DOHH2 (cell line): ENCODE data around the gene CLCNKA.
A peak's percentile ranks its signal among the peaks of the same experiment; 100 is the strongest.

Experiments
- H3F3A ChIP-seq: fragments of 200-600 bp; sonication (generic), shearing (Covaris generic); 2 replicates; pipeline ENCODE4 v1.6.0; 2016; ENCODE audit warnings: antibody characterized with exemption, mild to moderate bottlenecking; ENCODE audit not compliant: control insufficient read depth, insufficient read depth
- H3K27ac ChIP-seq: fragments of 200-600 bp; sonication (generic); 2 replicates; pipeline ENCODE4 v1.5.1; 2014; ENCODE audit warnings: low read depth, mild to moderate bottlenecking, low read length, moderate library complexity
- H3K27me3 ChIP-seq: fragments of 200-600 bp; sonication (generic); 2 replicates; pipeline ENCODE4 v1.6.1; 2014; ENCODE audit warnings: mild to moderate bottlenecking, low read length, mixed read lengths; ENCODE audit not compliant: control insufficient read depth
- H3K36me3 ChIP-seq: fragments of 200-600 bp; sonication (generic); 2 replicates; pipeline ENCODE4 v1.6.1; 2014; ENCODE audit warnings: mild to moderate bottlenecking, low read length, moderate library complexity, mixed read lengths; ENCODE audit not compliant: control insufficient read depth
- H3K4me1 ChIP-seq: fragments of 200-600 bp; sonication (generic); 2 replicates; pipeline ENCODE4 v1.6.1; 2014; ENCODE audit warnings: mild to moderate bottlenecking, low read length, mixed read lengths; ENCODE audit not compliant: control insufficient read depth
- H3K4me2 ChIP-seq: fragments of 200-600 bp; sonication (generic); 2 replicates; pipeline ENCODE4 v1.6.0; 2014; ENCODE audit warnings: mild to moderate bottlenecking, low read length, moderate library complexity
- H3K4me3 ChIP-seq: fragments of 200-600 bp; sonication (generic); 2 replicates; pipeline ENCODE4 v1.5.1; 2014; ENCODE audit warnings: mild to moderate bottlenecking, low read length, mixed read lengths
- H3K79me2 ChIP-seq: fragments of 200-600 bp; sonication (generic); 2 replicates; pipeline ENCODE4 v1.6.1; 2014; ENCODE audit warnings: mild to moderate bottlenecking, low read length, mixed read lengths; ENCODE audit not compliant: control insufficient read depth
- H3K9me2 ChIP-seq: fragments of 200-600 bp; sonication (generic); replicated peaks from 2 replicates; pipeline ENCODE4 v1.6.1; 2014; ENCODE audit warnings: mild to moderate bottlenecking, low read length, mixed read lengths; ENCODE audit not compliant: control insufficient read depth
- H3K9me3 ChIP-seq: fragments of 200-600 bp; sonication (generic); 2 replicates; pipeline ENCODE4 v1.6.1; 2014; ENCODE audit warnings: antibody characterized with exemption, low read length, mixed read lengths; ENCODE audit not compliant: control insufficient read depth, insufficient read depth
- H4K20me1 ChIP-seq: fragments of 200-600 bp; sonication (generic); 2 replicates; pipeline ENCODE4 v1.6.0; 2014; ENCODE audit warnings: low read depth, mild to moderate bottlenecking, antibody characterized with exemption, low read length, moderate library complexity; ENCODE audit not compliant: control insufficient read depth, insufficient read depth
- EZH2phosphoT487 ChIP-seq: fragments of 200-600 bp; sonication (generic); IDR thresholded peaks from 2 replicates; pipeline ENCODE4 v1.6.1; 2017; ENCODE audit warnings: borderline replicate concordance, mild to moderate bottlenecking, antibody characterized with exemption, low read length, moderate library complexity, mixed read lengths
- TF ChIP-seq, protein P1 (sequence below): fragments of 200-600 bp; sonication (generic); IDR thresholded peaks from one replicate; pipeline ENCODE4 v1.5.1; 2014; ENCODE audit warnings: antibody characterized with exemption, mild to moderate bottlenecking, low read depth, low read length; ENCODE audit not compliant: poor library complexity, severe bottlenecking

Gene CLCNKA

DNA sequence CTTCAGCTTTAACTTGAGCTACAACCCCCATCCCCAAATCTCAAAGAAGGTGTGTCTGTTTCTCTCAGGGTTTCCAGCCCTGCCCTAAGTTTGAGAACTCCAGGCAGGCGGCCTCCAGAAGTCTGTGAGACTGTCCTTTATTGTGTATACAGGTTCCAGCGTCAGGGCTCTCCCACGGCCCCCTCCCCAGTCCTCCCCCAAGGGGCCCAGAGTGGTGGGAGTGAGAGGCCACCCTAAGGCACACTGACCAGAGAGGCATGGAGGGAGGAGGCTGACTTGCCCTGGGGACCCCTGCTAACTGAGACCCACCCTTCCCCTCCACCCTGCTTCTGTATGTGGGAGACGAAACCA, 8.0 kb upstream of the CLCNKA start:
- H3K9me3 ChIP-seq = no peaks in the 10 kb centered on the region
- no peak overlapping the region for H3K4me3 ChIP-seq
- H3K36me3 ChIP-seq = no peaks in the 10 kb centered on the region
- peaks cover 20% of the 10 kb centered on the region for H3K27me3 ChIP-seq
- no peak overlapping the region for H3K27ac ChIP-seq
- H3K4me2 ChIP-seq = no peak overlapping the region
- TF ChIP-seq, protein P1, sequence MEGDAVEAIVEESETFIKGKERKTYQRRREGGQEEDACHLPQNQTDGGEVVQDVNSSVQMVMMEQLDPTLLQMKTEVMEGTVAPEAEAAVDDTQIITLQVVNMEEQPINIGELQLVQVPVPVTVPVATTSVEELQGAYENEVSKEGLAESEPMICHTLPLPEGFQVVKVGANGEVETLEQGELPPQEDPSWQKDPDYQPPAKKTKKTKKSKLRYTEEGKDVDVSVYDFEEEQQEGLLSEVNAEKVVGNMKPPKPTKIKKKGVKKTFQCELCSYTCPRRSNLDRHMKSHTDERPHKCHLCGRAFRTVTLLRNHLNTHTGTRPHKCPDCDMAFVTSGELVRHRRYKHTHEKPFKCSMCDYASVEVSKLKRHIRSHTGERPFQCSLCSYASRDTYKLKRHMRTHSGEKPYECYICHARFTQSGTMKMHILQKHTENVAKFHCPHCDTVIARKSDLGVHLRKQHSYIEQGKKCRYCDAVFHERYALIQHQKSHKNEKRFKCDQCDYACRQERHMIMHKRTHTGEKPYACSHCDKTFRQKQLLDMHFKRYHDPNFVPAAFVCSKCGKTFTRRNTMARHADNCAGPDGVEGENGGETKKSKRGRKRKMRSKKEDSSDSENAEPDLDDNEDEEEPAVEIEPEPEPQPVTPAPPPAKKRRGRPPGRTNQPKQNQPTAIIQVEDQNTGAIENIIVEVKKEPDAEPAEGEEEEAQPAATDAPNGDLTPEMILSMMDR = no peak
- no peak for TF ChIP-seq EZH2phosphoT487
- H3F3A ChIP-seq = no peaks in the 10 kb centered on the region
- H4K20me1 ChIP-seq = no peaks in the 10 kb centered on the region
- H3K9me2 ChIP-seq = no peaks in the 10 kb centered on the region
- H3K4me1 ChIP-seq = peaks cover 32% of the 10 kb centered on the region
- H3K79me2 ChIP-seq = no peaks in the 10 kb centered on the region

DNA sequence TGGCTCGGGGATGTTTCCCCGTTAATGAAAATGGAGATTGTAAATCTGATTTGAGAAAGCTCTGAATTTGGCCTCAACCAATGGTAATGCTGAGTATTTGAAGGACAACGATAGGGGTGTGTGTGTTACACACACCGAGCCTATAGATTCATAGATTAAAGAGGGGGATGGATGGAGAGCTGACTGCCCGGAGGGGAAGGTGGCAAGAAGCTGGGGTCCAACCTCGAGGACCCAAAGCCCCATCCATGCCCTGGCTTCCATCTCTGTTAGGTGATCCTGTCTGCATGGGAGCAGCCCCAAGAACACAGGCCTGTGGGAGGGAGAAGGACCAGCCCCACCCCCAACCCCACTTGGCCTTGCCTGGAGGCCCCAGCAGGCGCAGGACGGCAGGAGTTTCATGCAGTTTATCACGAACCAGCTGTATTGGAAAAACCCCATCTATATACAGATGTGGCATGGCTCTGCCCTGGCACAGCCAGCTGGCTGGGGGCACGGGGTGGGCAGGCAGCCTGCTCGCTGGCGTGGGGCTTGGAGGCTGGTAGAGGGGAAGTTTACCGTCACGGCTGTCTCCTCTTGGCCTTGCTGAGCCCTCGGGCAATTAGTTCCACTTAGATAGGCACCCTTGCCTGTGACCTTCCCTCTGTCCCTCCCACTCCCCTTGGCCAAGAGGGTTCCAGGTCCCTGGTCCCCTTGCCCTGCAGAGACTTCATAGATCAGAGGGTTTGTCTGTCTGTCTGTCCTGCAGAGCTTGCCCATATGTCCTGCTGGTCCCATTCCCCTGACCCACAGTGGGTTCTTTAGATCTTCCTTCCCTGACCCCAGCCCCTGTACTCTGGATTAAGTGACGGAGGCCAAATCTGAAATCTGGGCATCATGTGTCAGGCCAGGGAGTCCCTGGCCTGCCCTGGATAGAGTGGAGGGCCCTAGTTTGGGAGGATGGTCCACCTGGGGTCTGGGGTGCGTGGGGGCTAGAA, 7.0 kb upstream of the CLCNKA start:
- no peak overlapping the region for H3K27ac ChIP-seq

DNA sequence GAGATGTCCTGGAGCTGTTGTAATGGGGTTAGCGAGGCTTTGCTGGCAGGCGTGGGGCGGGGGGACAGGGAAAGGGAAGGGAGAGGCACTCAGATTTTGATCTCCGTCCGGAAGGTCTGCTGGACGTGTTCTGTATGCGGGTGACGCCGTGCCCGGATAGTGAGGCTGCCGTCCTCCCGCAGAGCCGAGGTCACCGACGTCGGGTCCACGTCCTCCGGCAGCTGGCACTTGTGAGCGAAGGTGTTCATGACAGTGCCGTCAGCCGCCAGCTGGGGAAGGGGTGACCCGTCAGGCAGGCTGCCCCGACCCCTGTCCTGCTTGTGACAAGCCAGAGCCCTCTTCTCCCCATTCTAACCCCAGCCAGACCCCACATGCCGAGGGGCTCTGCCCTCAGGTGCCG, 6.3 kb upstream of the CLCNKA start:
- Histone ChIP-seq H3K4me1 (peaks cover 32% of the 10 kb centered on the region), H3F3A (no peaks in the 10 kb centered on the region), H3K27ac (no peak overlapping the region), H3K36me3 (no peaks in the 10 kb centered on the region), H3K4me2 (no peak overlapping the region), H3K9me2 (no peaks in the 10 kb centered on the region), H3K4me3 (no peak overlapping the region), H3K27me3 (peaks cover 24% of the 10 kb centered on the region), H4K20me1 (no peaks in the 10 kb centered on the region), H3K9me3 (no peaks in the 10 kb centered on the region), H3K79me2 (no peaks in the 10 kb centered on the region)
- no peak for TF ChIP-seq EZH2phosphoT487
- TF ChIP-seq, protein P1 = no peak

More for the DNA sequence above, 7.0 kb upstream of the CLCNKA start:
- no peaks in the 10 kb centered on the region for H3K79me2 ChIP-seq
- no peak overlapping the region for H3K4me3 ChIP-seq
- H3K4me2 ChIP-seq = peak overlapping the region; percentile 28
- no peaks in the 10 kb centered on the region for H3K9me3 ChIP-seq
- H3F3A ChIP-seq = no peaks in the 10 kb centered on the region
- TF ChIP-seq EZH2phosphoT487 = no peak
- TF ChIP-seq, protein P1 = no peak
- H3K36me3 ChIP-seq = no peaks in the 10 kb centered on the region
- no peaks in the 10 kb centered on the region for H4K20me1 ChIP-seq
- H3K9me2 ChIP-seq = no peaks in the 10 kb centered on the region
- H3K27me3 ChIP-seq = peaks cover 20% of the 10 kb centered on the region
- peaks cover 32% of the 10 kb centered on the region for H3K4me1 ChIP-seq
